Diencephalon (tissue), 1 donor: ENCODE data around the gene NCAN. TPM values are rescaled to one million over a fixed set of nuclear protein-coding genes. Genes with fewer than 3 reads are reported as not detected.

ENCODE experiments used
- small RNA-seq: library from RNA; depleted of rRNA; stranded (forward); fragments of <200 nt; gene quantifications from one replicate; pipeline ENCODE3, GENCODE V24; 2014
- total RNA-seq: library from RNA; depleted of rRNA; stranded (reverse); fragments of >200 nt; gene quantifications from one replicate; pipeline ENCODE4 v1.2.3, GENCODE V29; 2014

NCAN gene
- total RNA-seq = 241 TPM

DNA sequence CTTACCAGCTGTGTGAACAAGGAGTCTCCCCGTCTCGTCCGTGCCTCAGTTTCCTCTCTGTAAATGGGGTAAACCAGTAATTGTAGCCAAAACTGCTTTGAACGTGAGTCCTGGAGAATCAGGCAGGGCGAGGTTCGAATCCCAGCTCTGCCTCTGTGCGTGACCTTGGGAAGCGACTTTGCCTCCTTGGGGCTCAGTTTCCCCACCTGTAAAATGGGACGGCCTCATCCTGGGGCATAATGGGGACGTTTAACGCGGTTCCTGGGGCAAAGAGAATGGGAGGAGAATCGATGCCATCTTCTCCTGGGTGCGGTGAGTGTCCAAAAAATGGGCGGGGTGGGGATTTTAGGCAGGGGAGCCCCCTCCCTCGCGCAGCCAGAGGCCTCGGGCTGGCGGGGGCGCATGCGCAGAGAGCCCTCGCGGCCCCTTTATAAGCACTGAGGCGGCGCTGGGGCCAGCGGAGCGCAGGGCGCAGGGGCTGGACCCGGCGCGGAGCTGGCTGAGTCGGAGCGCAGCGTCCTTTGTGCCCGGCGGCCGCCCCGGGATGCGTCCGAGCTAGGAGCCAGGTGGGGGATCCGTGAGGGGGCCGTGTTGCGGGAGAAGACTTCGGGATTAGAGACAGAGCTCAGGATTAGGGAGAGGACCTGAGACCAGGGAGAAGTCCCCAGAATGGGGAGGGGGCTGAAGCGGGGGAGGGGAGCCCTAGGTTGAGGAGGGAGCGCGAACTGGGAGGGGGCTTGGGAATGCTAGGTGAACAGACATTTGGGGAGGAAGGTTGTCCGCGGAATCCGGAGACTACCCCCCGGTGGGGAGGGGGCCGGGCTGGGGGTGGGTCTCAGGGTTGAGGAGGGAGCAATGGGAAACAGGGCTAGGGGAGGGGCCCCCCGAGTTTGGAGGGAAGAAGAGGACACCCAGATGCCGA lies at the start of gene NCAN:
NCAN (plus strand) TSS at position 460 of the 922 bp plus-strand sequence. CDS start 4,996 bp downstream, outside the sequence.

GRCh38 chr19:19170053-19170872 lies 41.5 kb upstream of the NCAN start, which contains the start of gene MEF2B:
TSS of gene MEF2B (minus strand) at chr19:19170263. CDS start at chr19:19150735, 19,528 bp downstream.

GRCh38 chr19:19192078-19192882 lies 19.5 kb upstream of the NCAN start, which contains the start of the genes BORCS8 and RFXANK:
TSS of gene BORCS8 (minus strand) at chr19:19192152. CDS start at chr19:19192117, 35 bp downstream.
TSS of gene RFXANK (plus strand) at chr19:19192258. CDS start at chr19:19193947, 1,689 bp downstream.

DNA sequence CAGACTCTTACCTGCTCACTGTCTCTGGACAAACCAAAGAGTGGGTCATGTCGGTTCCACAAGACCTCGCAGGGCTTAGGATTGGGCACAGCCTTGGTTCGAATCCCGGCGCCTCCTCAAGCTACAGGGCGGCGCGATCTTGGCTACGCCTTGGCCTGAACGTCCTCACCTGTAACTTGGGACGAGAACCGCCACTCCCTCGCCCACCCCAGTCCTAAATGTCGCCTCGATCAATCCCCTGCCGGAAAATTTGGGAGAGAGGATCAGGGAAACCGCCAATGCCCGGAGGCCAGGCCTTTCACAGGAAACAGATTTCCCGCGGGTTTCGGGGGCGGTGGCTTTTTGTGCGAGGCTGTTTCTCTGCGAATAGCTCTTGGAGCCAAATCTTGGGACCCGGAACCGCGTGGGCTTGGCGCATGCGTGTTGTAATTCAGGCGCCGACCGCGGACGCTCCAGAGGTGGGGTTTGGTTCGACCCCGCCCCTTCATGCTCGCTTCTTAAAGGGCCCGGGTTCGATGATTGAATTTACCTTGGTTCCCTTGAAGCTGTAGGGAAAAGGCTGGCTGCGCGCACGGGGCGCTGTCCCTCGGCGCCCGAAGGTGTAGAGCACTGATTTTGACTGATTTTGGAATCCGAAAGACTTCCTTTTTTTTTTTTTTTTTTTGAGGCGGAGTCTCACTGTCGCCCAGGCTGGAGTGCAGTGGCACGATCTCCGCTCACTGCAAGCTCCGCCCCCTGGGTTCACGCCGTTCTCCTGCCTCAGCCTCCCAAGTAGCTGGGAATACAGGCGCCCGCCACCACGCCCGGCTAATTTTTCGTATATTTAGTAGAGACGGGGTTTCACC lies 8.5 kb upstream of the NCAN start, which contains the start of gene NR2C2AP:
NR2C2AP (minus strand) TSS at position 403 of the 845 bp plus-strand sequence; CDS start at position 49, 354 bp downstream.

Small RNAs within 50 kb of the gene (small RNA-seq; reads per million reads assigned to genes)
- gene RNU6-1028P = not detected

Other genes with a start within 250 kb of the NCAN start
- 97.3 TPM for gene SUGP2, start 178.4 kb upstream of the NCAN start, total RNA-seq
- gene ARMC6, start 178.4 kb upstream of the NCAN start, total RNA-seq = 36.2 TPM
- 12.5 TPM for gene SLC25A42, start 148.0 kb upstream of the NCAN start, total RNA-seq
- gene TMEM161A, start 73.5 kb upstream of the NCAN start, total RNA-seq = 9.5 TPM
- not detected for gene MEF2B, start 41.7 kb upstream of the NCAN start, total RNA-seq
- gene BORCS8, start 19.8 kb upstream of the NCAN start, total RNA-seq = 17.3 TPM
- gene RFXANK, start 19.7 kb upstream of the NCAN start, total RNA-seq = 22.1 TPM
- gene NR2C2AP, start 8.5 kb upstream of the NCAN start, total RNA-seq = 9.0 TPM
- gene TM6SF2, start 61.3 kb downstream of the NCAN start, total RNA-seq = 0.46 TPM
- gene SUGP1, start 108.6 kb downstream of the NCAN start, total RNA-seq = 26.8 TPM
- 34.1 TPM for gene MAU2, start 108.9 kb downstream of the NCAN start, total RNA-seq
- 16.1 TPM for gene GATAD2A, start 193.7 kb downstream of the NCAN start, total RNA-seq